B cell (primary cell): ENCODE results near the gene MON2. TPM values are rescaled to one million over a fixed set of nuclear protein-coding genes. Genes with fewer than 3 reads are reported as not detected.

Source experiments
- ATAC-seq: fragments of 200-7000 bp; cut with Tn5 transposase; one replicate; pipeline ENCODE4 v1.10.0; 2021; ENCODE audit warnings: low read depth, mild to moderate bottlenecking, moderate number of reproducible peaks, moderate library complexity
- CTCF ChIA-PET: fragments of 350-600 bp; sonication (Branson Sonifier 250); formaldehyde crosslinking; loops from one replicate; lab custom pipeline; 2021; ENCODE audit warnings: antibody characterized with exemption, inconsistent platforms; lab: Charles Lee
- POLR2A ChIA-PET: fragments of 350-600 bp; sonication (Branson Sonifier 250); formaldehyde crosslinking; loops from one replicate; lab custom pipeline; 2021; ENCODE audit warnings: antibody characterized with exemption; lab: Charles Lee
- DNase-seq: peaks from one replicate; pipeline ENCODE4 v3.0.0; 2013
- H2AFZ ChIP-seq: 2 replicates; pipeline ENCODE4 v1.6.1; 2012; ENCODE audit warnings: mild to moderate bottlenecking, low read depth, low read length; ENCODE audit not compliant: insufficient read depth, poor library complexity, severe bottlenecking
- H3K27ac ChIP-seq, 2 donors: 1 replicate in 1 of 2; 2 replicates in 1 of 2; pipeline ENCODE4 v1.5.1; 2012 to 2013; ENCODE audit warnings: low read length in 2 of 2, mild to moderate bottlenecking in 2 of 2, moderate library complexity in 1 of 2
- H3K27me3 ChIP-seq, 4 experiments: fragments of 200-600 bp in 1 of 4; sonication (generic) in 1 of 4; replicated peaks in 1 of 4; 1 replicate in 2 of 4; 2 replicates in 2 of 4; pipeline versions ENCODE4 v1.6.1 to v1.7.0; 2013 to 2016; ENCODE audit warnings: low read length in 3 of 4, mild to moderate bottlenecking in 2 of 4, mixed read lengths in 1 of 4, moderate library complexity in 1 of 4; ENCODE audit not compliant: insufficient read depth in 4 of 4, control insufficient read depth in 3 of 4; ENCODE audit errors: control extremely low read depth in 1 of 4
- H3K36me3 ChIP-seq, 2 experiments: replicated peaks in 1 of 2; 1 replicate in 1 of 2; 2 replicates in 1 of 2; pipeline versions ENCODE4 v1.6.1 to v1.7.1; 2013; ENCODE audit warnings: low read length in 1 of 2; ENCODE audit not compliant: insufficient read depth in 2 of 2, control insufficient read depth in 1 of 2; ENCODE audit errors: control extremely low read depth in 1 of 2, extremely low read depth in 1 of 2
- H3K4me1 ChIP-seq, 2 donors: fragments of 200-600 bp in 1 of 2; sonication (generic) in 1 of 2; 1 replicate in 1 of 2; 2 replicates in 1 of 2; pipeline versions ENCODE4 v1.5.1 to v1.6.1; 2013 to 2017; ENCODE audit warnings: low read length in 2 of 2; ENCODE audit not compliant: control insufficient read depth in 2 of 2, insufficient read depth in 2 of 2
- H3K4me2 ChIP-seq: replicated peaks from 2 replicates; pipeline ENCODE3; 2012; ENCODE audit warnings: mild to moderate bottlenecking, low read depth, low read length; ENCODE audit not compliant: poor library complexity, severe bottlenecking
- H3K4me3 ChIP-seq, 5 experiments: fragments of 200-600 bp in 1 of 5; sonication (generic) in 1 of 5; 1 replicate in 3 of 5; 2 replicates in 2 of 5; pipeline versions ENCODE4 v1.5.1 to v1.7.0; 2011 to 2016; ENCODE audit warnings: low read length in 4 of 5, mild to moderate bottlenecking in 4 of 5, low read depth in 2 of 5, control low read depth in 1 of 5, moderate library complexity in 1 of 5; ENCODE audit not compliant: insufficient read depth in 1 of 5; ENCODE audit errors: control extremely low read depth in 1 of 5, extremely low read depth in 1 of 5
- H3K79me2 ChIP-seq: fragments of 200-600 bp; sonication (generic); one replicate; pipeline ENCODE4 v1.6.0; 2016; ENCODE audit warnings: low read length; ENCODE audit not compliant: control insufficient read depth, insufficient read depth
- H3K9ac ChIP-seq: fragments of 200-600 bp; sonication (generic); 2 replicates; pipeline ENCODE4 v1.6.1; 2017; ENCODE audit warnings: mild to moderate bottlenecking, low read length, moderate library complexity
- H3K9me3 ChIP-seq, 3 donors: one replicate each; pipeline versions ENCODE4 v1.6.1 to v1.7.1; 2013; ENCODE audit warnings: low read length in 2 of 3; ENCODE audit not compliant: control insufficient read depth in 2 of 3, insufficient read depth in 1 of 3; ENCODE audit errors: control extremely low read depth in 1 of 3
- H4K20me1 ChIP-seq: 2 replicates; pipeline ENCODE4 v1.6.0; 2012; ENCODE audit warnings: mild to moderate bottlenecking, low read length; ENCODE audit not compliant: insufficient read depth, control insufficient read depth, poor library complexity, severe bottlenecking
- H3K27ac Mint-ChIP-seq: one replicate; pipeline ENCODE4 v1.8.0; 2021; ENCODE audit warnings: mixed read lengths
- H3K27me3 Mint-ChIP-seq: one replicate; pipeline ENCODE4 v1.8.0; 2021; ENCODE audit warnings: mixed read lengths
- H3K4me1 Mint-ChIP-seq: one replicate; pipeline ENCODE4 v1.8.0; 2021; ENCODE audit warnings: mixed read lengths
- H3K4me3 Mint-ChIP-seq: one replicate; pipeline ENCODE4 v1.8.0; 2021; ENCODE audit warnings: mixed read lengths
- H3K9me3 Mint-ChIP-seq: one replicate; pipeline ENCODE4 v1.8.0; 2022; ENCODE audit warnings: mixed read lengths; ENCODE audit not compliant: insufficient read depth
- EZH2 ChIP-seq: IDR thresholded peaks from 2 replicates; pipeline ENCODE4 v1.6.1; 2012; ENCODE audit warnings: borderline replicate concordance, low read depth, mild to moderate bottlenecking, moderate library complexity, low read length; ENCODE audit not compliant: insufficient read depth, poor library complexity, severe bottlenecking
- WGBS: methylation state at CpG from one replicate; pipeline ENCODE4 v1.1.5; 2013; ENCODE audit warnings: missing lambda C conversion rate; ENCODE audit not compliant: insufficient coverage; 5-methylcytosine and 5-hydroxymethylcytosine counted together
- intact Hi-C: fragments of 100-400 bp; cut with micrococcal nuclease; formaldehyde crosslinking; loops from one replicate; pipeline ENCODE4 v1.10.0; 2022
- polyA plus RNA-seq: library from polyadenylated mRNA; depleted of rRNA; stranded (reverse); fragments of >200 nt; gene quantifications from 2 replicates; pipeline ENCODE4 v1.2.3, GENCODE V29; 2012
- total RNA-seq, 2 donors: library from RNA; stranded (reverse); fragments of 120-200 nt in 1 of 2; gene quantifications; 1 replicate in 1 of 2; 2 replicates in 1 of 2; pipeline versions ENCODE4 v1.2.3 to v1.2.4, GENCODE V29; 2013 to 2022
- TF ChIP-seq, protein P1 (sequence below): fragments of 200-600 bp; IDR thresholded peaks from one replicate; pipeline ENCODE4 v1.8.0; 2022; ENCODE audit warnings: antibody characterized with exemption, mild to moderate bottlenecking

MON2 gene
- total and polyA plus RNA-seq, 2 donors (not counting 1 experiment from before 2014, with no cell fraction given), result 18.9 to 104 TPM

GRCh38 chr12:62522984-62523383 is 56.4 kb downstream of the MON2 start:
- H3K36me3 ChIP-seq, result peaks cover 2 to 13% of the 10 kb centered on the region in 2 experiments
- H3K4me1 Mint-ChIP-seq, result no peaks in the 10 kb centered on the region
- WGBS, result no CpG with 5 or more reads among the region's 2 CpGs
- no peak overlapping the region for H3K4me2 ChIP-seq
- H3K79me2 ChIP-seq, result no peaks in the 10 kb centered on the region
- no peak for ATAC-seq
- ChIA-PET CTCF (interaction anchor here (1.1 to 1.8 kb wide), 3 partner anchors 88 to 277 kb away, joined by 3 to 7 read pairs (median 3); no protein-coding TSS in a partner anchor), POLR2A (no interaction called here)
- intact Hi-C loops, result no loop called here
- no peaks in the 10 kb centered on the region for H3K4me1 ChIP-seq
- no peak overlapping the region for H3K27ac ChIP-seq
- DNase-seq, result no peak
- no peak overlapping the region for H3K27ac Mint-ChIP-seq
- H3K27me3 ChIP-seq, result no peaks in the 10 kb centered on the region
- H4K20me1 ChIP-seq, result no peaks in the 10 kb centered on the region
- H3K27me3 Mint-ChIP-seq, result no peaks in the 10 kb centered on the region
- no peaks in the 10 kb centered on the region for H3K9me3 ChIP-seq
- H2AFZ ChIP-seq, result no peak overlapping the region
- no peaks in the 10 kb centered on the region for H3K9me3 Mint-ChIP-seq
- no peak for TF ChIP-seq EZH2
- TF ChIP-seq, protein P1, sequence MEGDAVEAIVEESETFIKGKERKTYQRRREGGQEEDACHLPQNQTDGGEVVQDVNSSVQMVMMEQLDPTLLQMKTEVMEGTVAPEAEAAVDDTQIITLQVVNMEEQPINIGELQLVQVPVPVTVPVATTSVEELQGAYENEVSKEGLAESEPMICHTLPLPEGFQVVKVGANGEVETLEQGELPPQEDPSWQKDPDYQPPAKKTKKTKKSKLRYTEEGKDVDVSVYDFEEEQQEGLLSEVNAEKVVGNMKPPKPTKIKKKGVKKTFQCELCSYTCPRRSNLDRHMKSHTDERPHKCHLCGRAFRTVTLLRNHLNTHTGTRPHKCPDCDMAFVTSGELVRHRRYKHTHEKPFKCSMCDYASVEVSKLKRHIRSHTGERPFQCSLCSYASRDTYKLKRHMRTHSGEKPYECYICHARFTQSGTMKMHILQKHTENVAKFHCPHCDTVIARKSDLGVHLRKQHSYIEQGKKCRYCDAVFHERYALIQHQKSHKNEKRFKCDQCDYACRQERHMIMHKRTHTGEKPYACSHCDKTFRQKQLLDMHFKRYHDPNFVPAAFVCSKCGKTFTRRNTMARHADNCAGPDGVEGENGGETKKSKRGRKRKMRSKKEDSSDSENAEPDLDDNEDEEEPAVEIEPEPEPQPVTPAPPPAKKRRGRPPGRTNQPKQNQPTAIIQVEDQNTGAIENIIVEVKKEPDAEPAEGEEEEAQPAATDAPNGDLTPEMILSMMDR, result no peak
- H3K4me3 ChIP-seq, result no peak overlapping the region
- H3K4me3 Mint-ChIP-seq, result no peak overlapping the region
- H3K9ac ChIP-seq, result no peak overlapping the region

DNA sequence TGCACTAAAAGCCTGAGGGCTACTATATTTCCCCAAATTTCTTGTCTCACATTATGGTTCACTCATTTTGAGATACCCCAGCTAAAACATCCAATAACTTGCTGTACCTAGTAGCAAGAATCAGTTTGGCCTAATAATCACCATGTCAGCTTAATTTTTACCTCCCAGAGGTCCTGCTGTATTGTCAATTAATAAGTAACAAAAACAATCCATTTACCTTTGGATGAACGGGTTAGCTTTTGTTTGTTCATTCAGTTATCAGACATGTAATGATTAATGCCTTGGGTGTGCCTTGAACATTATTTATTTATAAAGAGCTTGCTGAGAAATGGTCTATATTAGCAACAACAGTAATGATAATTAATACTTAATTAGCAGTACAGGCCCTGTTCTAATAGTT is 57.0 kb downstream of the MON2 start:
- CTCF ChIA-PET, result interaction anchor here (1.1 to 1.8 kb wide), 3 partner anchors 88 to 276 kb away, joined by 3 to 7 read pairs (median 3); no protein-coding TSS in a partner anchor
- Histone ChIP-seq H3K9me3 (no peaks in the 10 kb centered on the region), H2AFZ (no peak overlapping the region), H3K4me3 (no peak overlapping the region), H4K20me1 (no peaks in the 10 kb centered on the region), H3K27ac (no peak overlapping the region), H3K4me1 (no peaks in the 10 kb centered on the region), H3K36me3 (peaks cover 2 to 11% of the 10 kb centered on the region in 2 experiments), H3K79me2 (no peaks in the 10 kb centered on the region), H3K27me3 (no peaks in the 10 kb centered on the region), H3K9ac (no peak overlapping the region), H3K4me2 (no peak overlapping the region)
- Mint-ChIP-seq H3K27ac (no peak overlapping the region), H3K27me3 (no peaks in the 10 kb centered on the region), H3K4me3 (no peak overlapping the region), H3K4me1 (no peaks in the 10 kb centered on the region), H3K9me3 (no peaks in the 10 kb centered on the region)
- WGBS, result no CpG with 5 or more reads among the region's 1 CpG
- no peak for DNase-seq
- POLR2A ChIA-PET, result no interaction called here
- no peak for ATAC-seq
- intact Hi-C loops, result no loop called here
- no peak for TF ChIP-seq EZH2
- TF ChIP-seq, protein P1, result no peak
